Prostate gland (tissue), 2 donors: ENCODE data around the gene FANCI.

Source experiments
- POLR2A ChIP-seq: fragments of 450-650 bp; IDR thresholded peaks from one replicate; pipeline ENCODE4 v1.6.1; 2016; ENCODE audit warnings: antibody characterized with exemption, mild to moderate bottlenecking
- POLR2AphosphoS5 ChIP-seq: sonication (generic); formaldehyde crosslinking; IDR thresholded peaks from one replicate; pipeline ENCODE4 v1.6.1; 2017; ENCODE audit warnings: antibody characterized with exemption
- TF ChIP-seq, protein P1 (sequence below), 4 experiments: fragments of 200-600 bp in 2 of 4; fragments of 450-650 bp in 2 of 4; sonication (generic) in 2 of 4; IDR thresholded peaks; 1 replicate in 3 of 4; 2 replicates in 1 of 4; pipeline ENCODE4 v1.5.1; 2016 to 2019; ENCODE audit warnings: antibody characterized with exemption in 4 of 4, mild to moderate bottlenecking in 2 of 4, moderate library complexity in 2 of 4

DNA sequence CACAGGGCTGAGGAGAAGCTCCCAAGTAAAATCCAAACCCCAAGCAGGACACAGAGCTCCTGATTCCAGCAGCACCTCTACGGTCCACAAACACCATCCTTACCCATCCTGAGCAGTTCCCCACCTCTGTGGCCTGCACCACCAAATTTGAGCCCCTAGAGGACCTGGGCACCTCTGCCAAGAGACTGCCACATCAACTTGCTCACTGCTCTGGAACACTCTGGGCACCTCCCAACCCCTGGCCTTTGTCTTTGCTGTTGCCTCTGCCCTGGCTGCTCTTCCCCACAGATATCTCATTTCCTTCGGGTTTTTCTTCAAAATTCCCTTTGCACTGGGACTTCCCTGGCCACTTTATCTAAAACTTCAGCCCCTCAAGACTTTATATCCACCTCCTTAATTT, 28.2 kb upstream of the FANCI start:
- TF ChIP-seq POLR2A, result no peak
- TF ChIP-seq, protein P1, sequence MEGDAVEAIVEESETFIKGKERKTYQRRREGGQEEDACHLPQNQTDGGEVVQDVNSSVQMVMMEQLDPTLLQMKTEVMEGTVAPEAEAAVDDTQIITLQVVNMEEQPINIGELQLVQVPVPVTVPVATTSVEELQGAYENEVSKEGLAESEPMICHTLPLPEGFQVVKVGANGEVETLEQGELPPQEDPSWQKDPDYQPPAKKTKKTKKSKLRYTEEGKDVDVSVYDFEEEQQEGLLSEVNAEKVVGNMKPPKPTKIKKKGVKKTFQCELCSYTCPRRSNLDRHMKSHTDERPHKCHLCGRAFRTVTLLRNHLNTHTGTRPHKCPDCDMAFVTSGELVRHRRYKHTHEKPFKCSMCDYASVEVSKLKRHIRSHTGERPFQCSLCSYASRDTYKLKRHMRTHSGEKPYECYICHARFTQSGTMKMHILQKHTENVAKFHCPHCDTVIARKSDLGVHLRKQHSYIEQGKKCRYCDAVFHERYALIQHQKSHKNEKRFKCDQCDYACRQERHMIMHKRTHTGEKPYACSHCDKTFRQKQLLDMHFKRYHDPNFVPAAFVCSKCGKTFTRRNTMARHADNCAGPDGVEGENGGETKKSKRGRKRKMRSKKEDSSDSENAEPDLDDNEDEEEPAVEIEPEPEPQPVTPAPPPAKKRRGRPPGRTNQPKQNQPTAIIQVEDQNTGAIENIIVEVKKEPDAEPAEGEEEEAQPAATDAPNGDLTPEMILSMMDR (IDR thresholded peaks at IDR 0.05), result no peak
- no peak for TF ChIP-seq POLR2AphosphoS5
